ENCODE measurements around the gene SPACA4. TPM values are rescaled to one million over a fixed set of nuclear protein-coding genes. Genes with fewer than 3 reads are reported as not detected.

Gene SPACA4
- 0.11 TPM in 1 of 5 replicates, not detected in the others for total RNA-seq (2022; extraction: Qiagen RNA extraction; ENCODE audit: low read depth)

GRCh38 chr19:48606463-48607358 lies at the start of gene SPACA4:
Gene SPACA4, plus strand, starts transcription at chr19:48606742. Its CDS starts 237 bp downstream, at chr19:48606979.

GRCh38 chr19:48614436-48615230 lies 8.1 kb downstream of the SPACA4 start, which contains the start of gene FAM83E:
Gene FAM83E, minus strand, starts transcription at chr19:48615076. Its CDS starts 1,704 bp downstream, at chr19:48613372.

GRCh38 chr19:48618916-48619691 lies 12.6 kb downstream of the SPACA4 start, which contains the start of the genes RPL18 and SPHK2:
Gene RPL18, minus strand, starts transcription at chr19:48619178. Its CDS starts 35 bp downstream, at chr19:48619143.
Gene SPHK2, plus strand, starts transcription at chr19:48619506. Its CDS starts 1,009 bp downstream, at chr19:48620515.

GRCh38 chr19:48636859-48637448 lies 30.4 kb downstream of the SPACA4 start, which contains the start of gene DBP:
Gene DBP, minus strand, starts transcription at chr19:48637379. Its CDS starts 385 bp downstream, at chr19:48636994.

GRCh38 chr19:48646001-48646721 lies 39.6 kb downstream of the SPACA4 start, which contains the start of gene CA11:
Gene CA11, minus strand, starts transcription at chr19:48646187. Its CDS starts 555 bp downstream, at chr19:48645632.

Other genes starting within 250 kb of the SPACA4 start
- 2.2 to 5.8 TPM (median 3.8 TPM) in 5 replicates for gene TMEM143, start 242.8 kb upstream of the SPACA4 start, total RNA-seq (2022; extraction: Qiagen RNA extraction; ENCODE audit: low read depth)
- gene SYNGR4, start 242.4 kb upstream of the SPACA4 start, total RNA-seq (2022; extraction: Qiagen RNA extraction; ENCODE audit: low read depth): 2.0 to 3.6 TPM (median 2.4 TPM) in 5 replicates
- gene KDELR1, start 215.2 kb upstream of the SPACA4 start, total RNA-seq (2022; extraction: Qiagen RNA extraction; ENCODE audit: low read depth): 366 to 451 TPM (median 417 TPM) in 5 replicates
- 6.3 to 11.7 TPM (median 9.1 TPM) in 5 replicates for gene GRIN2D, start 213.1 kb upstream of the SPACA4 start, total RNA-seq (2022; extraction: Qiagen RNA extraction; ENCODE audit: low read depth)
- gene GRWD1, start 160.8 kb upstream of the SPACA4 start, total RNA-seq (2022; extraction: Qiagen RNA extraction; ENCODE audit: low read depth): 103 to 135 TPM (median 120 TPM) in 5 replicates
- 1.1 to 2.5 TPM (median 1.5 TPM) in 5 replicates for gene KCNJ14, start 151.2 kb upstream of the SPACA4 start, total RNA-seq (2022; extraction: Qiagen RNA extraction; ENCODE audit: low read depth)
- 52.6 to 56.4 TPM (median 53.6 TPM) in 5 replicates for gene CYTH2, start 137.4 kb upstream of the SPACA4 start, total RNA-seq (2022; extraction: Qiagen RNA extraction; ENCODE audit: low read depth)
- 2.4 to 4.8 TPM (median 3.8 TPM) in 5 replicates for gene LMTK3, start 94.9 kb upstream of the SPACA4 start, total RNA-seq (2022; extraction: Qiagen RNA extraction; ENCODE audit: low read depth)
- 14.7 to 18.6 TPM (median 15.6 TPM) in 5 replicates for gene SULT2B1, start 54.6 kb upstream of the SPACA4 start, total RNA-seq (2022; extraction: Qiagen RNA extraction; ENCODE audit: low read depth)
- gene FAM83E, start 8.3 kb downstream of the SPACA4 start, total RNA-seq (2022; extraction: Qiagen RNA extraction; ENCODE audit: low read depth): 0.14 to 0.40 TPM (median 0.22 TPM) in 4 of 5 replicates, not detected in the other
- gene RPL18, start 12.4 kb downstream of the SPACA4 start, total RNA-seq (2022; extraction: Qiagen RNA extraction; ENCODE audit: low read depth): 2,901 to 3,964 TPM (median 3,248 TPM) in 5 replicates
- gene SPHK2, start 12.8 kb downstream of the SPACA4 start, total RNA-seq (2022; extraction: Qiagen RNA extraction; ENCODE audit: low read depth): 11.8 to 18.9 TPM (median 14.1 TPM) in 5 replicates
- 1.5 to 2.6 TPM (median 2.2 TPM) in 5 replicates for gene DBP, start 30.6 kb downstream of the SPACA4 start, total RNA-seq (2022; extraction: Qiagen RNA extraction; ENCODE audit: low read depth)
- 8.5 to 11.3 TPM (median 9.8 TPM) in 5 replicates for gene CA11, start 39.4 kb downstream of the SPACA4 start, total RNA-seq (2022; extraction: Qiagen RNA extraction; ENCODE audit: low read depth)
- 0.14 to 0.26 TPM (median 0.17 TPM) in 4 of 5 replicates, not detected in the other for gene NTN5, start 66.3 kb downstream of the SPACA4 start, total RNA-seq (2022; extraction: Qiagen RNA extraction; ENCODE audit: low read depth)
- gene FUT2, start 89.2 kb downstream of the SPACA4 start, total RNA-seq (2022; extraction: Qiagen RNA extraction; ENCODE audit: low read depth): not detected in 5 replicates
- gene MAMSTR, start 113.0 kb downstream of the SPACA4 start, total RNA-seq (2022; extraction: Qiagen RNA extraction; ENCODE audit: low read depth): 0.28 to 0.51 TPM (median 0.48 TPM) in 5 replicates
- gene RASIP1, start 133.9 kb downstream of the SPACA4 start, total RNA-seq (2022; extraction: Qiagen RNA extraction; ENCODE audit: low read depth): 0.19 to 0.53 TPM (median 0.41 TPM) in 5 replicates
- not detected in 5 replicates for gene IZUMO1, start 140.2 kb downstream of the SPACA4 start, total RNA-seq (2022; extraction: Qiagen RNA extraction; ENCODE audit: low read depth)
- 0.06 to 0.09 TPM (median 0.08 TPM) in 5 replicates for gene FUT1, start 145.9 kb downstream of the SPACA4 start, total RNA-seq (2022; extraction: Qiagen RNA extraction; ENCODE audit: low read depth)
- gene FGF21, start 148.8 kb downstream of the SPACA4 start, total RNA-seq (2022; extraction: Qiagen RNA extraction; ENCODE audit: low read depth): not detected in 5 replicates
- 52.3 to 64.8 TPM (median 56.8 TPM) in 5 replicates for gene BCAT2, start 204.3 kb downstream of the SPACA4 start, total RNA-seq (2022; extraction: Qiagen RNA extraction; ENCODE audit: low read depth)
- 12.2 to 15.1 TPM (median 14.1 TPM) in 5 replicates for gene HSD17B14, start 229.7 kb downstream of the SPACA4 start, total RNA-seq (2022; extraction: Qiagen RNA extraction; ENCODE audit: low read depth)